ENCODE measurements around the gene GOLIM4.

GRCh38 chr3:168048414-168049330, 47.1 kb downstream of the GOLIM4 start:
- TF ChIP-seq CTCF (IDR thresholded peaks at IDR 0.05; ENCODE audit: poor library complexity) (no peak), EZH2 (IDR thresholded peaks at IDR 0.05; ENCODE audit: borderline replicate concordance) (no peak)
